SK-N-MC (cell line): ENCODE data around the gene MS4A18.

Source experiments
- EZH2 ChIP-seq: fragments of 200-600 bp; sonication (generic); IDR thresholded peaks from one replicate; pipeline ENCODE4 v1.6.1; 2017; ENCODE audit warnings: antibody characterized with exemption
- FOXP2 ChIP-seq: optimal IDR thresholded peaks from 2 replicates; pipeline ENCODE3; 2011; ENCODE audit warnings: mild to moderate bottlenecking, moderate library complexity; ENCODE audit not compliant: insufficient read depth; ENCODE audit errors: extremely low read length, control extremely low read depth
- POLR2AphosphoS5 ChIP-seq: IDR thresholded peaks from 2 replicates; pipeline ENCODE4 v1.6.1; 2012; ENCODE audit warnings: mild to moderate bottlenecking, low read depth, low read length, borderline replicate concordance

- TF ChIP-seq POLR2AphosphoS5 (no peak), FOXP2 (no peak), EZH2 (no peak)
Measured at GRCh38 chr11:60748821-60749220, 24.3 kb downstream of the MS4A18 start.
